ENCODE data around the gene MTR. TPM values are rescaled to one million over a fixed set of nuclear protein-coding genes. Genes with fewer than 3 reads are reported as not detected.

Gene MTR
- total RNA-seq, 2 experiments from 2014 or later, result 35.2 to 37.0 TPM

DNA sequence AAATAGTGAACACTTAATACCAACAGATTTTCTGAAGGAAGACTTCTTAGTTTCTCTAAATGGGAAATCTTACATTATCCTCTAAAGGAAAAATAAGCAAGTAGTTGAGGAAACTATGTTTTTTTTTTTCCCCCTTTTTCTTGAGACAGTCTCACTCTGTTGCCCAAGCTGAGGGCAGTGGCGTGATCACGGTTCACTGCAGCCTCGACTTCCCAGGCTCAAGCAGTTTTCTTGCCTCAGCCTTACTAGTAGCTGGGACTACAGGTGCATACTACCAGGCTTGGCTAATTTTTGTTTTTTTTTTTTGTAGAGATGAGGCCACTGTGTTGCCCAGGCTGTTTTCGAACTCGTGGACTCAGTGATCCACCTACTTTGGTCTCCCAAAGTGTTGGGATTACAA is 3.9 kb downstream of the MTR start:
- Histone ChIP-seq H3K36me3 (ENCODE audit: insufficient read depth, low read length) (peaks cover 16% of the 10 kb centered on the region), H3K9me3 (ENCODE audit: control insufficient read depth in 1 of 2, insufficient read depth in 1 of 2, low read length in 2 of 2) (no peaks in the 10 kb centered on the region), H3K27ac (ENCODE audit: low read depth in 1 of 2, low read length in 2 of 2) (no peak overlapping the region), H3K27me3 (ENCODE audit: control insufficient read depth in 1 of 2, insufficient read depth in 2 of 2, low read length in 2 of 2) (no peaks in the 10 kb centered on the region), H3K4me3 (ENCODE audit: low read length) (no peak overlapping the region), H3K4me1 (ENCODE audit: insufficient read depth, low read length) (peaks cover 23% of the 10 kb centered on the region)
- intact Hi-C loops (cut with DNase I, micrococcal nuclease), result loop anchor here in 1 of 2 experiments (5.0 to 10.0 kb wide), 3 partner anchors 277 to 1284 kb away; partner anchors contain the start of genes LGALS8 and LYST
- H3K27ac Mint-ChIP-seq, result no peak overlapping the region
- no peak for TF ChIP-seq CTCF (IDR thresholded peaks at IDR 0.05)
- H3K36me3 Mint-ChIP-seq (ENCODE audit: low read depth), result peaks cover 51% of the 10 kb centered on the region
- H3K27me3 Mint-ChIP-seq, result no peaks in the 10 kb centered on the region
- DNase-seq (no peak), ATAC-seq (ENCODE audit: poor library complexity) (no peak)
- CTCF ChIA-PET, result interaction anchor here (1.7 kb wide), 1 partner anchor 11 kb away, joined by 3 read pairs; no protein-coding TSS in a partner anchor
- POLR2A ChIA-PET, result no interaction called here
- no peak overlapping the region for H3K4me3 Mint-ChIP-seq
- H3K4me1 Mint-ChIP-seq (ENCODE audit: low read depth), result peaks cover 83% of the 10 kb centered on the region
- H3K9me3 Mint-ChIP-seq, result no peaks in the 10 kb centered on the region

DNA sequence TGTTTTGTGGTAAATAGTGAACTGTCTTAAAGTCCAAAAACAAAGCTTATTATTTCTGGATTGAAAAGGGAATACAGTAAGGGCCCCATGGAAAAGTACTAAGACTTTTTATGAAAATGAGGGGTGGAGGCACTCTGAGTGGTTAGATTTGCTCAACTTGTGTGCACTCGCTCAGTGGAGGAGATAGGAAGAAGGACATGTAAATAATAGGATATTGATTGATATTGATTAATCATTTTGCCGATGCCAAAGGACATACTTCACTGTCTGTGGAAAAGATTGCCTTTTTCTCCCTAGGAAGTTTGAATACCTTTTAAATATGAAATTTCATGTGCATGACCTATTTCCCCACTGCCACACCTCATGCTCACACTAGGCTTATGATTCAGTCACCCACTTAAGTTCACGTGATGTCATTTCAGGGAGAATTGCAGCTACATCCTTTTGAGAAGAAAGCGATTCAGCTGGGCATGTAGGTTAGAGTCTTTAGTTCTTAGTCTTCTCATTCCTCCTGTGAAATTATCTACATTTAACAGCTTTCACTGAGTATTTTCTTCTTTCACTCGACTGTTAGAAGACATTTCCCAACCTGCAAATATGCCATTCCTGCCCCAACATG is 5.0 kb downstream of the MTR start:
- Histone ChIP-seq H3K4me1 (ENCODE audit: insufficient read depth, low read length) (peaks cover 19% of the 10 kb centered on the region), H3K4me3 (ENCODE audit: low read length) (no peak overlapping the region), H3K27me3 (ENCODE audit: control insufficient read depth in 1 of 2, insufficient read depth in 2 of 2, low read length in 2 of 2) (no peaks in the 10 kb centered on the region), H3K27ac (ENCODE audit: low read depth in 1 of 2, low read length in 2 of 2) (no peak overlapping the region), H3K9me3 (ENCODE audit: control insufficient read depth in 1 of 2, insufficient read depth in 1 of 2, low read length in 2 of 2) (no peaks in the 10 kb centered on the region), H3K36me3 (ENCODE audit: insufficient read depth, low read length) (peaks cover 27% of the 10 kb centered on the region)
- Mint-ChIP-seq H3K9me3 (no peaks in the 10 kb centered on the region), H3K4me1 (ENCODE audit: low read depth) (peaks cover 80% of the 10 kb centered on the region), H3K36me3 (ENCODE audit: low read depth) (peaks cover 57% of the 10 kb centered on the region), H3K27ac (no peak overlapping the region), H3K27me3 (no peaks in the 10 kb centered on the region), H3K4me3 (no peak overlapping the region)
- ChIA-PET POLR2A (no interaction called here), CTCF (interaction anchor here (1.7 kb wide), 1 partner anchor 12 kb away, joined by 3 read pairs; no protein-coding TSS in a partner anchor)
- no peak for ATAC-seq (ENCODE audit: poor library complexity)
- no peak for TF ChIP-seq CTCF (IDR thresholded peaks at IDR 0.05)
- intact Hi-C loops (cut with DNase I, micrococcal nuclease), result no loop called here
- no peak for DNase-seq

- intact Hi-C loops (cut with DNase I, micrococcal nuclease), result no loop called here
- ChIA-PET CTCF (interaction anchor here (1.7 kb wide), 1 partner anchor 12 kb away, joined by 3 read pairs; no protein-coding TSS in a partner anchor), POLR2A (no interaction called here)
- H3K27me3 Mint-ChIP-seq, result no peaks in the 10 kb centered on the region
- no peak overlapping the region for H3K27ac Mint-ChIP-seq
- H3K4me1 Mint-ChIP-seq (ENCODE audit: low read depth), result peaks cover 81% of the 10 kb centered on the region
- Histone ChIP-seq H3K9me3 (ENCODE audit: control insufficient read depth in 1 of 2, insufficient read depth in 1 of 2, low read length in 2 of 2) (no peaks in the 10 kb centered on the region), H3K4me1 (ENCODE audit: insufficient read depth, low read length) (peaks cover 15% of the 10 kb centered on the region), H3K27me3 (ENCODE audit: control insufficient read depth in 1 of 2, insufficient read depth in 2 of 2, low read length in 2 of 2) (no peaks in the 10 kb centered on the region), H3K36me3 (ENCODE audit: insufficient read depth, low read length) (peaks cover 30% of the 10 kb centered on the region), H3K4me3 (ENCODE audit: low read length) (no peak overlapping the region), H3K27ac (ENCODE audit: low read depth in 1 of 2, low read length in 2 of 2) (no peak overlapping the region)
- H3K9me3 Mint-ChIP-seq, result no peaks in the 10 kb centered on the region
- ATAC-seq (ENCODE audit: poor library complexity) (no peak), DNase-seq (no peak)
- no peak for TF ChIP-seq CTCF (IDR thresholded peaks at IDR 0.05)
- no peak overlapping the region for H3K4me3 Mint-ChIP-seq
- H3K36me3 Mint-ChIP-seq (ENCODE audit: low read depth), result peaks cover 57% of the 10 kb centered on the region
Observed at GRCh38 chr1:236800623-236801022, 5.5 kb downstream of the MTR start.

Data from CD4-positive, alpha-beta T cell (primary cell).